Keratinocyte (primary cell): ENCODE results near the gene BBS12. TPM values are rescaled to one million over a fixed set of nuclear protein-coding genes. Genes with fewer than 3 reads are reported as not detected.

ENCODE experiments used
- DNase-seq: peaks from one replicate; pipeline ENCODE4 v3.0.0-alpha.2; 2011; ENCODE audit warnings: low read depth, missing footprints, low spot score
- FAIRE-seq: peaks from 2 replicates; lab custom pipeline; 2011; peaks lifted over from hg19 to GRCh38; lab: Jason Lieb, UNC
- H2AFZ ChIP-seq: 2 replicates; pipeline ENCODE4 v1.6.0; 2012; ENCODE audit warnings: low read length, control low read depth, inconsistent platforms; ENCODE audit not compliant: control insufficient read depth
- H3K27ac ChIP-seq: 2 replicates; pipeline ENCODE4 v1.5.1; 2011; ENCODE audit warnings: low read length; ENCODE audit not compliant: control insufficient read depth, insufficient read depth
- H3K27me3 ChIP-seq: 3 replicates; pipeline ENCODE4 v1.6.0; 2011; ENCODE audit warnings: low read length; ENCODE audit not compliant: control insufficient read depth, insufficient read depth; ENCODE audit errors: extremely low read depth
- H3K36me3 ChIP-seq, 2 experiments: 2 replicates in 1 of 2; 3 replicates in 1 of 2; pipeline ENCODE4 v1.5.1; 2011; ENCODE audit warnings: low read length in 2 of 2, mild to moderate bottlenecking in 1 of 2; ENCODE audit not compliant: control insufficient read depth in 2 of 2, insufficient read depth in 2 of 2; ENCODE audit errors: extremely low read depth in 1 of 2
- H3K4me1 ChIP-seq: 3 replicates; pipeline ENCODE4 v1.5.1; 2011; ENCODE audit warnings: low read length; ENCODE audit not compliant: control insufficient read depth, insufficient read depth; ENCODE audit errors: extremely low read depth
- H3K4me2 ChIP-seq: 3 replicates; pipeline ENCODE4 v1.6.0; 2011; ENCODE audit warnings: low read depth, low read length; ENCODE audit not compliant: control insufficient read depth, insufficient read depth; ENCODE audit errors: extremely low read depth
- H3K4me3 ChIP-seq, 3 experiments: fragments of 200-600 bp in 1 of 3; sonication (generic) in 1 of 3; 2 replicates in 2 of 3; 3 replicates in 1 of 3; pipeline ENCODE4 v1.5.1; 2011 to 2016; ENCODE audit warnings: low read length in 3 of 3, mild to moderate bottlenecking in 3 of 3, control low read depth in 2 of 3, inconsistent platforms in 1 of 3, low read depth in 1 of 3, mixed read lengths in 1 of 3, mixed run types in 1 of 3, moderate library complexity in 1 of 3; ENCODE audit not compliant: control insufficient read depth in 2 of 3, insufficient read depth in 2 of 3; ENCODE audit errors: extremely low read depth in 1 of 3
- H3K79me2 ChIP-seq: 2 replicates; pipeline ENCODE4 v1.6.0; 2012; ENCODE audit warnings: low read length; ENCODE audit not compliant: control insufficient read depth, insufficient read depth
- H3K9ac ChIP-seq: 3 replicates; pipeline ENCODE4 v1.6.0; 2011; ENCODE audit warnings: low read length; ENCODE audit not compliant: control insufficient read depth, insufficient read depth; ENCODE audit errors: extremely low read depth
- H3K9me1 ChIP-seq: 3 replicates; pipeline ENCODE4 v1.6.0; 2011; ENCODE audit warnings: low read length; ENCODE audit not compliant: control insufficient read depth, insufficient read depth; ENCODE audit errors: extremely low read depth
- H3K9me3 ChIP-seq: 2 replicates; pipeline ENCODE4 v1.5.1; 2012; ENCODE audit warnings: low read depth, low read length; ENCODE audit not compliant: control insufficient read depth
- H4K20me1 ChIP-seq: 3 replicates; pipeline ENCODE4 v1.6.0; 2011; ENCODE audit warnings: low read length; ENCODE audit not compliant: control insufficient read depth, insufficient read depth; ENCODE audit errors: extremely low read depth
- CTCF ChIP-seq, 3 experiments: IDR thresholded peaks in 1 of 3; conservative IDR thresholded peaks in 1 of 3; optimal IDR thresholded peaks in 1 of 3; 2 replicates in 2 of 3; 3 replicates in 1 of 3; pipeline versions ENCODE3 to v1.5.1; 2011; ENCODE audit warnings: low read length in 3 of 3, mild to moderate bottlenecking in 3 of 3, moderate library complexity in 2 of 3, control low read depth in 1 of 3, inconsistent platforms in 1 of 3; ENCODE audit not compliant: insufficient read depth in 2 of 3; ENCODE audit errors: extremely low read depth in 1 of 3
- EZH2 ChIP-seq: IDR thresholded peaks from one replicate; pipeline ENCODE4 v1.6.1; 2012; ENCODE audit warnings: inconsistent platforms, mild to moderate bottlenecking, low read length, moderate library complexity
- dilution Hi-C: fragments of 300-500 bp; cut with MboI; formaldehyde crosslinking; loops from one replicate; pipeline ENCODE4 v1.7.0; 2020; ENCODE audit warnings: low sequenced_read_pairs; ENCODE audit not compliant: extremely low pct_ligation_motif_present
- polyA plus RNA-seq, 5 experiments: library from polyadenylated mRNA; depleted of rRNA in 3 of 5; stranded (reverse) in 3 of 5; stranded (forward) in 1 of 5; unstranded in 1 of 5; fragments of >200 nt; gene quantifications; 1 replicate in 1 of 5; 2 replicates in 3 of 5; 3 replicates in 1 of 5; pipeline versions ENCODE4 v1.2.1 to v1.2.3, GENCODE V29; 2011 to 2012; ENCODE audit warnings: missing spikeins in 2 of 5, low read depth in 1 of 5, low replicate concordance in 1 of 5

The BBS12 gene
- polyA plus RNA-seq, 1 donor (not counting 4 experiments of a cell fraction or from before 2014, with no cell fraction given), result 2.5 TPM

- no peak overlapping the region for H3K4me2 ChIP-seq
- H4K20me1 ChIP-seq, result no peaks in the 10 kb centered on the region
- FAIRE-seq (no peak), DNase-seq (no peak)
- no peaks in the 10 kb centered on the region for H3K9me3 ChIP-seq
- dilution Hi-C loops, result no loop called here
- H3K27ac ChIP-seq, result no peak overlapping the region
- peaks cover 4% of the 10 kb centered on the region for H3K4me1 ChIP-seq
- peaks cover 0 to 11% of the 10 kb centered on the region in 2 experiments for H3K36me3 ChIP-seq
- no peak overlapping the region for H3K9ac ChIP-seq
- H3K4me3 ChIP-seq, result no peak overlapping the region
- H3K9me1 ChIP-seq, result no peaks in the 10 kb centered on the region
- TF ChIP-seq EZH2 (no peak), CTCF (optimal IDR thresholded peaks at IDR 0.05 in 1 of 3, IDR thresholded peaks at IDR 0.05 in 1 of 3, conservative IDR thresholded peaks at IDR 0.05 in 1 of 3; ENCODE audit: extremely low read depth in 1 of 3, insufficient read depth in 2 of 3, low read length in 3 of 3) (no peak)
- no peaks in the 10 kb centered on the region for H3K79me2 ChIP-seq
- H2AFZ ChIP-seq, result no peak overlapping the region
- no peaks in the 10 kb centered on the region for H3K27me3 ChIP-seq
Measured at GRCh38 chr4:122705547-122706117, 26.9 kb upstream of the BBS12 start.

GRCh38 chr4:122706511-122706910 lies 26.0 kb upstream of the BBS12 start:
- no peak overlapping the region for H3K27ac ChIP-seq
- no peak for FAIRE-seq
- no peaks in the 10 kb centered on the region for H3K4me1 ChIP-seq
- no peaks in the 10 kb centered on the region for H3K27me3 ChIP-seq
- dilution Hi-C loops, result no loop called here
- H3K4me2 ChIP-seq, result no peak overlapping the region
- H3K4me3 ChIP-seq, result no peak overlapping the region
- no peak for DNase-seq
- TF ChIP-seq EZH2, result no peak
- no peaks in the 10 kb centered on the region for H3K79me2 ChIP-seq
- H3K36me3 ChIP-seq, result peaks cover 0 to 11% of the 10 kb centered on the region in 2 experiments
- no peaks in the 10 kb centered on the region for H3K9me3 ChIP-seq
- H2AFZ ChIP-seq, result no peak overlapping the region
- H3K9me1 ChIP-seq, result no peaks in the 10 kb centered on the region
- H4K20me1 ChIP-seq, result no peaks in the 10 kb centered on the region
- H3K9ac ChIP-seq, result no peak overlapping the region

- H3K27ac ChIP-seq, result no peak overlapping the region
- dilution Hi-C loops, result no loop called here
- H3K79me2 ChIP-seq, result no peaks in the 10 kb centered on the region
- H4K20me1 ChIP-seq, result no peaks in the 10 kb centered on the region
- no peak overlapping the region for H2AFZ ChIP-seq
- DNase-seq (no peak), FAIRE-seq (no peak)
- no peak overlapping the region for H3K4me3 ChIP-seq
- H3K9ac ChIP-seq, result no peak overlapping the region
- H3K36me3 ChIP-seq, result peaks cover 0 to 11% of the 10 kb centered on the region in 2 experiments
- H3K9me1 ChIP-seq, result no peaks in the 10 kb centered on the region
- TF ChIP-seq CTCF (optimal IDR thresholded peaks at IDR 0.05 in 1 of 3, IDR thresholded peaks at IDR 0.05 in 1 of 3, conservative IDR thresholded peaks at IDR 0.05 in 1 of 3; ENCODE audit: extremely low read depth in 1 of 3, insufficient read depth in 2 of 3, low read length in 3 of 3) (no peak), EZH2 (no peak)
- no peak overlapping the region for H3K4me2 ChIP-seq
- H3K9me3 ChIP-seq, result no peaks in the 10 kb centered on the region
- H3K4me1 ChIP-seq, result no peaks in the 10 kb centered on the region
- no peaks in the 10 kb centered on the region for H3K27me3 ChIP-seq
Measured at GRCh38 chr4:122707497-122707896, 25.0 kb upstream of the BBS12 start.
